Measurements from ENCODE around the gene DSTN.

Gene DSTN

GRCh38 chr20:17569616-17570346, at the start of gene DSTN:
DSTN (plus strand) TSS chr20:17570075; CDS start chr20:17570209, 134 bp downstream.
- peak; percentile 76 for DNase-seq (ENCODE audit: low read depth)

- DNase-seq (ENCODE audit: low read depth), result no peak
Measured at GRCh38 chr20:17520583-17520982, 49.3 kb upstream of the DSTN start.

GRCh38 chr20:17522528-17522927, 47.3 kb upstream of the DSTN start:
- no peak for DNase-seq (ENCODE audit: low read depth)

- DNase-seq (ENCODE audit: low read depth), result no peak
Measured at GRCh38 chr20:17523326-17523725, 46.5 kb upstream of the DSTN start.

DNA sequence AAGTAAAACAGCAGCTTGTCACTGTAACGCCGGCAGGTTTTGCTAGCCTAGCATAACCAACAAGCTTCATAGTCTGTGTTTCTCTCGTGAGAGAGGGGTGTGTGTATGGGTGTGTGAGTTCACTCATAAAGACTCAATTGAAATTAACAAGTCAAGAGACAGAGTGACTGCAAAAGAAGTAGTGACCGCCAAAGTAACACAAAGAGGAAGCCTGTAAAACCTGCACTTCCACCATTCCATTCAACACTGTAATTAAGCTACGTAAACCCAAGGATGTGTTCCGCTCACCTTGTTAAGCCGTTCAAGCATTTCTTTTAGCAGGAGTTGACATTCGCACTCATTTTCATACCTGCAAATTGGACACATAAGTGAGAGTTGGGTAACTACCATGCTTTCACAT, 45.3 kb upstream of the DSTN start:
- no peak for DNase-seq (ENCODE audit: low read depth)

DNA sequence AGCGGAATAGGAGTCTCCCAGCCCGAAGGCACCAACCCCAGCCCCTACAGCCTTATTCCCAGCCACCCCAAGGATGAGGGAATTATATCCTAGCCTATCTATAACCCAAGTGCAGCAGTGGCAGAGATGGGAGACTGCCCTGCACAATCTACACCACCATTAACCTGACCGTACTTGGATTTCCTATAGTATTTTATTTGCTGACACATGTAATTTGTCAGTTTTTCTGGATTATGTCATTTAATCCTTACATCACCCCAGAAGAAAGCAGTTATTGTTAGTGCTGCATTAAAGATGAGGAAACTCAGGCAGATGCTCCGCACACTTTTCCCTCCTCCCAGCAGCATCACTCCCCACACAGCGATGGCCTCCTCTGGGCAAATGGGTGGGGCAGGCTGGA, 44.7 kb upstream of the DSTN start:
- DNase-seq (ENCODE audit: low read depth), result no peak

DNA sequence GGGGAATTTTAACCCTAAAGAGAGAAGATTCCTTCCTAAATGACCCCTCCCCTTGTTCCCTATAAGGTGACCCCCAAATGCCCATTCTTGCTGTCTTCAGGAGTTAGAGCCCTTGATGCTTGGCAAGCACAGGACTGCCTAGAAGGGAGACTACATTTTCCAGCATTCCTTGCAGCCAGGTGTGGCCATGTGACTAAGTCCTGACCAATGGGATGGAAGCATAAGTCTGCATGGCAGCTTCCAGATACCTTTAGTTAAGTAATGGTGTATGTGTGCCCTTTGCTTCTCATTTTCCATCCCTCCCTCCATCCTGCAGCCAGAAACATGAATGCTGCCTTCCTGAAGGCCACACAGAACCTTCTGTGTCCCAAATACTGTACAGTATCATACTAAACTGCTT, 44.2 kb upstream of the DSTN start:
- DNase-seq (ENCODE audit: low read depth), result no peak

DNA sequence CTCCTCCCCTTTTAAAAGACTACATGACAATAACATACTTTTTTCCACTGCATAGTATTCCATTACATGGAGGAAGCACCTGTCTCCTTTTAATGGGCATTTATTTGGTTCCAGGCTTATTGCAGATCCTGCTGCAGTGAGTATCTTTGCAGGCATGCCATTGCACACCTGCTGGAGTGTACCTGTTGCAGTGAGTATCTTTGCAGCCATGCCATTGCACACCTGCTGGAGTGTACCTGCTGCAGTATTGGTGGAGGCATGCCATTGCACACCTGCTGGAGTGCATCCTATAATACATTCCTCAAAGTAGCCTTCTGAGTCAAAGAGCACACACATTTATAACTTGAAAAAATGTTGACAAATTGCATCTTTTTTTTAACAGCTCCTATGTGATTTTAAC, 40.3 kb upstream of the DSTN start:
- no peak for DNase-seq (ENCODE audit: low read depth)

DNA sequence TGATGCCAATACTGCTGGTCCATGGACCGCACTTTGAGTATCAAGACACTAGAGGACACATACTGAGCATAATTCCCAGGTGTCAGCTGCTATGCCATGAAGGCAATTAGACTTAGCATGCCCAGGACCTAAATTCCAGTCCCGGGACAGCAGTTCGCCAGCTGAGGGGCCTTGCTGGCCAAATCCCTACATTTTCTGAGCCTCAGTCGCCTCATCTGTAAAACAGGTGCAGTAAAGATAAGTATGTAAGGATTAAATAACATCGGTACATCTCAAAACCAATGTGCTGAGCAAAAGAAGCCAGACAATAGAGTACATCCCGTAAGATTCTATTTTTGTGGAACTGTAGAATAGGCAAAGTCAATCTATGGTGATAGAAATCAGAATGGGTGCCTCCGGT, 39.7 kb upstream of the DSTN start:
- no peak for DNase-seq (ENCODE audit: low read depth)

DNA sequence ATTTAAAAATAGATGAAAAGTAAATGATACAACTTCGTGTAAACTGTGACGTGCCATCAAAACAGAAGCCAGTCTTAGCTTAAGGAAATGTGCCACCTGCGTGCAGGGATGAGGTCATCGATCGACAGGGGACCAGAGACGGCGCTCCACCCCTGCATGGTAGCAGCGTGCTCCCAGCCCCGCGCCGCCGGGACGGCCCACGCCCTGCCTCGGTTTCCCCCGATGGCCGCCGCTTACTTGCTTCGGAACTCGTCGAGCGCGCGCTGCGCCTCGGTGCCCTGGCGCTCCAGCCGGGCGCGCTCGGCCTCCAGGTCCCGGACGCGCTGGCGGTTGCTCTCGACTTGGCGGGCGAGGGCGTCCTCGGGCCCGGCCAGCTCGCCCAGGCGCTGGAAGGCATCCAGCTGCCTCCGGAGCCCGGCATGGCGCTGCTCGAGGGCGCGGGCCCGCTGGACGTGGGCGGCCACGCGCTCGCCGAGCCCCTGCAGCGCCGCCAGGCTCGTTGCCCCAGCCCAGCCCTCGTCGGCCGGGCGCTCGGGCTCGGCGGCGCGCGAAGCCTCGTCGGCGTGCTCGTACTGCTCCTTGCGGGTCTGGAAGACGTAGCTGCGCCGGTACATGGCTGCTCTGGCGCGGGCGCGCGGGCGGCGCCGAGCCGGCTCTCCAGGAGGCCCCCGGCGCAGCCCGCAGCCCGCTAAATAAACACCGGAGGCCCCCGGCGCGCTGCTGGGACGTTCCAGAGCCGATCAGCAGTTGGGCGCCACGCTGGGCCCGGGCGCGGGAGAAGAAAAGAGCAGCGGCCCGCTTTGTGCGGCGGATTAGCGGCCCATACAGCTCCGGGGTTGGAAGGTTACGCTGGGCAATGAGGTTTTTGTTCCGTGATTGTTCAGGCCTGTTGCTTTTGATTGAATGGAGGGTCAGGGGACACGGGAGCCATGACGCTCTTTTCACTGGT, 38.9 kb upstream of the DSTN start, which contains the start of gene BFSP1:
BFSP1 (minus strand) TSS at position 664 of the 949 bp plus-strand sequence; CDS start at position 614, 50 bp downstream.
- DNase-seq (ENCODE audit: low read depth), result no peak

DNA sequence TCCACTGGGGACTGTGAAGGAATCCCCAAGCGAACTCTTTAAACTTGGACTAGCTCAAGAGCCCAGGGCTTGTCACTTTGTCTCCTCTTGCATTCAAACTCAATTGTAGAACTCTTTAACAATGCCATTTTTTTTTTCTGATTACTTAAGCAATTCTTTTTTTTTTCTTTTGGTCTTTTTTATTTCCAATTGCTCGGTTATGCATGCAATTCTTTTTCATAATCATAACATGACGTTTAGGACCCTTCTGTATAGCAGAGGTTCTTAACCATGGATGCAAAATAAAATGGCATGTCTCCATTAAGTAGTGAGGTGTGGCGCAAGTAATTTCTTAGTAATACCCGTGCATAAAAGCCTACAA, 38.2 kb upstream of the DSTN start:
- no peak for DNase-seq (ENCODE audit: low read depth)

GRCh38 chr20:17533396-17533795, 36.5 kb upstream of the DSTN start:
- DNase-seq (ENCODE audit: low read depth), result peak; percentile 52

DNA sequence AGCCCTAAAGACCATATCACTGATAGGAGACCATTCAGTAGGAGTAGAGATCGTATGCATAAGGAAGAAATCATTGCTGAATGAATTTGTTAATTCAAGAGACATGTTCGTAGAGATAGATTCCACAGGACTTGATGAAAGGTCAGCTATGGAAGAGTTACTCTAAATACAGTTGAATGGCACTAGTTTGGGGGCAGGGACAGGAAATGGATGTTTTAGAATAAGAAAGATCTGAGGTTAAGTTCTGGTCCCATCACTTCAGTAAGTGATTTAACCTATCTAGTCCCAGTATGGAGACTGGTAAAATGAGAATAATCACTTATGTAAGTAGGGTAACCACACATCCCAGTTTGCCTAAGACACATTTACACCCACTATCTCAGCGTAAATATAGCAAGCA, 35.8 kb upstream of the DSTN start:
- no peak for DNase-seq (ENCODE audit: low read depth)

DNA sequence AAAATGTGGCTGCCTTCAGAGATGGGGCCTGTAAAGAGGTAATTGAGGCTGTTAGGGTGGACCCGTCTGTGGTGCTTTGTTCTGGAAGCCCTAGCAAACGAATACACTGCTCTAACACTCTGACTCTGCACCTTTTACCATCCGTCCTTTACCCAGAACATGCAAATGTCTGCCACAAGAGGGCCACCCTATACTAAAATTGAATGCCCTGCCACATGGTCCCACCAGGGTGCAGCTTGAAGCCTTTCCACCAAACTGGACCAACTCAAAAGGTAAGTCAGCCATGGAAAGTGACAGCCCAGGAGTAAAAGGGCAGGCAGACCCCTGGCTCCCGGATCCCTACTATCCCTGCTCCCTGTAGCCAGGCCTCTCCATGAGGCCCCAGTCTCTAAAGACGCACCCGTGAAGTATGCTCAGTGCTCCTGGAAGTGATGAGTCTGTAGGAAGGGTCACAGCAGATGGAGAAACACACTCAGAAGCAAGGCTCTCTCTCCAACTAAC, 32.9 kb upstream of the DSTN start:
- DNase-seq (ENCODE audit: low read depth), result peak; percentile 37

- DNase-seq (ENCODE audit: low read depth), result no peak
Measured at GRCh38 chr20:17537959-17538358, 31.9 kb upstream of the DSTN start.

DNA sequence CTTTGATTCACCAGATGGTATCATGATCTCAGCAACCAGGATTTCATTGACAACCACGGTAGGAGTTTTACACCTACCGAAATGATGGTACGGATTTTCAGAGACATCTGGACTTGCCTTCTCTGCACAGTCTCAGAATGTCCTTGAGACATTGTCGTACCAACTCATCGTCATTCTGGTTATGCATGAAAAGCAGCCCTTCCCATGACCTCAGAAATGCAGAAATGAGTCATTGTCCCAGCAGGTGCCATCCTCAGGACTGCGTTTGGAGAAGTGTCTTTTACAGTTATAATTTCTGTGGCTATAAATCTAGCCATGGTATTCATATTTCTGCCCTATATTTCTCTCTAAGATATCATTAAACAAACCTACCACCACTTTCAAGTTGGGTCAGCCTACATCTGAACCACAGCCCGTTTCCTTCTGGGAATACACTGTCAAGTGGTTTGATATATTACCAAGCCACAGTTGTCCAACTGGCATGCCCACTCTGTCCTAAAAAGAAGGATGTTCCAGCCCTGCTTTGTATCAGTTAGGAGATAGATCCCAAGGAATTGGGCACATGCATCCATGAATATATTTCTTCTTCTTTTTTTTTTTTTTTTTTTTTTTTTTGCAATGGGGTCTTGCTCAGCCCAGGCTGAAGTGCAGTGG, 31.2 kb upstream of the DSTN start:
- no peak for DNase-seq (ENCODE audit: low read depth)

- DNase-seq (ENCODE audit: low read depth), result no peak
Measured at GRCh38 chr20:17541596-17541995, 28.3 kb upstream of the DSTN start.

DNA sequence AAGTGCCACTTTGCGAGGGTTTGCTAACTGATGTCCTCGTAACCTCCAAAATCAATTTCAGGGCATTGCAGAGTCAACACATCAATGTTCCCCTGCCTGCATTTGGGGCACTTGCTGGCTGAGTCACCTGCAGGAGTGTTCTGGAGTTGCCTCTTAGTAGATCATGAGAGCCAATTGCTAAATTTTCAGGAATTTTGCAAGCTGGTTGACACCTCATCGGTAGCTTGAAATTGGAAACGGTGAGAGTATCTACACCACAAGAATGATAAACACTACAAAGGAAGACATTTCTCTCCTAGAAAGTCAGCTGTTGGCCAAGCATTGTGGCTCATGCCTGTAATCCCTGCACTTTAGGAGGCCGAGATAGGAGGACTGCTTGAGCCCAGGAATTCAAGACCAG, 27.9 kb upstream of the DSTN start:
- no peak for DNase-seq (ENCODE audit: low read depth)

DNA sequence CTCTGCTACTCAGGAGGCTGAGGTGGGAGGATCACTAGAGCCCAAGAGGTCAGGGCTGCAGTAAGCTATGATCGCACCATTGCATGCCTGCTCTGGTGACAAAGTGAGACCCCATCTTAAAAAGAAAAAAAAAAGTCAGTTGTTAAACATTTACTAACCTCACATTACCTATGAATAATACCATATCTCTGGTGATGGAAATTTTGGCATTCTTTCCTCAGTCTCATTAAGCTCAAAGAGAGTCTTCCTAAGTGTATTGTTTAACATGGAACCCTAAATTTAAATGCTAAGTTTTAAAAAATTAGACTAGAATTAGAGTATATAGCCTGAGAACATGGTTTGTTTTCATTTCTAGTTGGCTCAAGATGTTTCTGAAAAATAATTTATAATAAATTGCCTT, 27.4 kb upstream of the DSTN start:
- DNase-seq (ENCODE audit: low read depth), result no peak

GRCh38 chr20:17542993-17543412, 26.9 kb upstream of the DSTN start:
- no peak for DNase-seq (ENCODE audit: low read depth)

DNA sequence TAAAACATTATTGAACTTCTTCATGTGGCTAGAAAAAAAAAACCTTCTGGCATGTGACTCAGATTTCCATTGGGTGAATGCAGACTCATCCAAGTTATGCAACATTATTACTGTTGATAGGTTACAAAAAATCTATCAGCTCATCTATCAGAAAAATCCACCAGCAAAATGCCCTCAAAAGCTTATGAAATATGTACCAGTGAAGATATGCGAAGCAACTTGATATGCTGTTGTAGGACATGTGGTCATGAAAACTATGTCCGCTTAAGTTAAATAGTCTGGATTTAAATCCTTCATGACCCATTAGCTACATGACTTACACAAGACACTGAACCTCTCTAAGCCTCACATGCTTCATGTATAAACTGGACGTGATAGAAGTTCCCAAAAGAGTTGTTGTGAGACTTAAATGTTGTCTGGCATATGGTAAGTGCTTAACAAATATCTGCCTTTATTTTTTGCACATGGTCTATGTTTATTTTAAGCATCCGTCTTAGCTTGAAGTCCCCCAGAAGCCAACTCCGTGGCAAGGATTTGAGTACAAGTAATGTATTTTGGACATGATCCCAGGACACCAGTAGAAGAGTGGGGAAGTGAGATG, 26.2 kb upstream of the DSTN start:
- DNase-seq (ENCODE audit: low read depth), result no peak

DNA sequence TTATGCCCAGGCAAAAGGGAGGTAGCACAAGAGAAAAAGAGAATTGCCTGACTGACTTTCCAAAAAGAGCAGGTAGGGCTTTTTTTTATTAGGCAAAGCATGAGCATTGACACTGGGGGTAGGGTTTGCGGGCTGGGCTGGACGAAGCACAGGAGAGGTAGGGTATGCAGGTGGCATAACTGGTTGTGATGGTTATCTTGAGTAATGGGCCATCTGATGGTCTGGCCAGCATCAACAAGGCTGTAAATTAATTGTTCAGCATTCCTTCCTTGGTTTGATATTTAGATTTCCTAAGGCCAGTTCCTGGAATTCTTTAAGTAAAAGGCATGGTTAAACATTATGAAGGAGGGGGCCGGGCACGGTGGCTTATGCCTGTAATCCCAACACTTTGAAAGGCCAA, 24.7 kb upstream of the DSTN start:
- DNase-seq (ENCODE audit: low read depth), result no peak

All from CMK (cell line).